Common myeloid progenitor, CD34-positive (primary cell): ENCODE results near the gene SMAD2. TPM values are rescaled to one million over a fixed set of nuclear protein-coding genes. Genes with fewer than 3 reads are reported as not detected.

Experiments
- CTCF ChIA-PET: fragments of 350-600 bp; sonication (Branson Sonifier 250); formaldehyde crosslinking; loops from one replicate; lab custom pipeline; 2021; ENCODE audit warnings: antibody characterized with exemption; lab: Charles Lee
- POLR2A ChIA-PET: fragments of 350-600 bp; sonication (Branson Sonifier 250); formaldehyde crosslinking; loops from one replicate; lab custom pipeline; 2021; ENCODE audit warnings: antibody characterized with exemption; lab: Charles Lee
- DNase-seq, 3 donors: peaks; one replicate each; pipeline versions ENCODE4 v3.0.0 to v3.0.0-alpha.2; 2013
- H3K27ac ChIP-seq, 2 experiments: 1 replicate in 1 of 2; 2 replicates in 1 of 2; pipeline ENCODE4 v1.7.0; 2013; ENCODE audit warnings: inconsistent platforms in 2 of 2, low read length in 2 of 2, mild to moderate bottlenecking in 2 of 2, low read depth in 1 of 2, moderate library complexity in 1 of 2; ENCODE audit not compliant: severe bottlenecking in 2 of 2, insufficient read depth in 1 of 2, poor library complexity in 1 of 2
- H3K27me3 ChIP-seq, 5 experiments: replicated peaks in 2 of 5; 1 replicate in 3 of 5; 2 replicates in 2 of 5; pipeline versions ENCODE4 v1.6.1 to v1.7.0; 2013; ENCODE audit warnings: low read length in 4 of 5, mild to moderate bottlenecking in 2 of 5, moderate library complexity in 2 of 5, inconsistent platforms in 1 of 5; ENCODE audit not compliant: insufficient read depth in 5 of 5, control insufficient read depth in 4 of 5
- H3K36me3 ChIP-seq, 4 experiments: 1 replicate in 2 of 4; 2 replicates in 2 of 4; pipeline versions ENCODE4 v1.6.1 to v1.7.0; 2013; ENCODE audit warnings: low read length in 3 of 4, control low read depth in 1 of 4, mild to moderate bottlenecking in 1 of 4; ENCODE audit not compliant: control insufficient read depth in 4 of 4, insufficient read depth in 4 of 4
- H3K4me1 ChIP-seq, 4 experiments: 1 replicate in 3 of 4; 2 replicates in 1 of 4; pipeline versions ENCODE4 v1.6.1 to v1.7.1; 2013; ENCODE audit warnings: low read length in 3 of 4, mild to moderate bottlenecking in 3 of 4, control low read depth in 1 of 4, inconsistent platforms in 1 of 4, moderate library complexity in 1 of 4; ENCODE audit not compliant: control insufficient read depth in 4 of 4, insufficient read depth in 4 of 4; ENCODE audit errors: control extremely low read depth in 1 of 4
- H3K4me3 ChIP-seq, 7 experiments: 1 replicate in 4 of 7; 2 replicates in 3 of 7; pipeline versions ENCODE4 v1.5.1 to v1.7.0; 2013; ENCODE audit warnings: mild to moderate bottlenecking in 7 of 7, low read length in 6 of 7, moderate library complexity in 6 of 7, inconsistent platforms in 2 of 7, low read depth in 2 of 7, control low read depth in 1 of 7; ENCODE audit not compliant: insufficient read depth in 4 of 7, control insufficient read depth in 1 of 7; ENCODE audit errors: extremely low read depth in 1 of 7
- H3K9me3 ChIP-seq, 5 experiments: 1 replicate in 4 of 5; 2 replicates in 1 of 5; pipeline versions ENCODE4 v1.6.1 to v1.7.1; 2013; ENCODE audit warnings: low read length in 4 of 5, mild to moderate bottlenecking in 2 of 5, inconsistent platforms in 1 of 5, low read depth in 1 of 5, moderate library complexity in 1 of 5; ENCODE audit not compliant: control insufficient read depth in 4 of 5, insufficient read depth in 2 of 5; ENCODE audit errors: control extremely low read depth in 1 of 5
- WGBS: methylation state at CpG from one replicate; pipeline ENCODE4 v1.1.5; 2013; ENCODE audit not compliant: insufficient coverage; 5-methylcytosine and 5-hydroxymethylcytosine counted together
- polyA plus RNA-seq: library from polyadenylated mRNA; unstranded; fragments of 120-200 nt; gene quantifications from one replicate; pipeline ENCODE4 v1.2.1, GENCODE V29; 2013

SMAD2 gene
- 61.1 TPM for polyA plus RNA-seq

DNA sequence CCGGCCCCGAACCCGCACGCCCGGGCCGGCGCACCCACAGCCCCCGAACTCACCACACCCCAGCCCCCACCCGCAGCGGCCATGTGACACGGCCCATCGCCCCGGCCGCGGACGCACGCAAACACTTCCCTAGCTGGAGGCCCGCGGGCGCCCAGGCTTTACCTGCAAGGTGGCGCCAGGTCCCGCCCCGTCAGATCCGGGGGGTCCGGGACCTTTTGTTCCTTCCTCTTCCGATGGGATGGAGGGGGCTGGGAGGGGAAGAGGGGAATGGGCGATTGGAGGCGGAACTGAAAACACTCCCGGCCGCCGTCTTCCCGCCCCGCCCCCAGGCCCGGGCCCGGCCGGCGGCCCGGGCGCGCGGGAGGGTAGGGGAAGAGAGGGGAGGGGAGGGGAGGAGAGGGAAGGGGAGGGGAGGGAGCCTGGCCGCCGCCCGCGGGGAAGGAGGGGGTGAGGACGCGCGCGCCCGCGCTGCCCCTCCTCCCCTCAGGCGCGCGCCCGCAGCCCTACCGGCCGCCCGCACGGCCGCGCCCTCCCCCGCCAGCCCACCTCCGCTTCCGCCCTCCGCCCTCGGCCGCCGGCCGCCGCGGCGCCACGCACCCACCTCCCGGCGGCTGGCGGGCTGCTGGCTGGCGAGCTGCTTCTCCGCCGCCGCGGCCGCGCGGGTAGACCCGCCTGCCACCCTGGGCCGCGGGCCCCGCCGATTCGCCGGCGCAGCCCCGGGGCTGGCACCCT lies at the start of gene SMAD2:
Gene SMAD2, minus strand, starts transcription at position 461 of the 732 bp plus-strand sequence. CDS start 33,903 bp downstream, outside the sequence.
- DNase-seq = peak; percentile 70 to 87 (median 80)
- POLR2A ChIA-PET = no interaction called here

DNA sequence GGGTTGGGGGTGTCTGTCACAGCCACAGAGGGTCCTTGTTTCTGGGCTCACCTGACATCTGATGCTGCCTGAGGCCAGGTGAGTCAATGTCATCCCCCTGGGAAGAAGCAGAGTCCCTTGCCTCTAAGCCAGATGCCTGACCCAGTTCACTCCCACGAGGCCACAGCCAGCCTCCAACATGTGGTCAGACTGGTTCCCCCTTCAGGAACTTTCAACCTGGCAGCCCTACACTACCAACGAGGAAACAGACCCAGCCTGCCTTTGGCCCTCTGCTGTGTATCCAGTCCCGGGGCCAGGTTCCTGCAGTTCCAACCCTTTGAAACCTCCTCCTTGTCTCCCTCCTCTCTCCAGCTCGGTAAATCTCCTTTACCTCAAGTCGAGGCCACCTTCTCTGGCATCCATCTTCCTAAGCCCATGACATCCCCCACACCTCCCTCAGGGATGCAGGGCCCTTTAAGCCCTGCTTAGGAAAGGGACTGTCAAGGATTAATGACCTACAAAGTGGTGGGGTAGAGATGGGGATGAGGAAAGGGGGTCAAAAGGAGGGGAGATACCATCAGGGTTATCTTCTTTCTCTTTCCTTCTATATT lies 49.2 kb upstream of the SMAD2 start:
- 60% methylated on average over 3 of the region's 5 CpGs for WGBS
- DNase-seq = no peak
- Histone ChIP-seq H3K27me3 (no peaks in the 10 kb centered on the region), H3K27ac (no peak overlapping the region), H3K36me3 (no peaks in the 10 kb centered on the region), H3K4me3 (no peak overlapping the region), H3K9me3 (peaks cover 0 to 5% (median 0%) of the 10 kb centered on the region in 5 experiments), H3K4me1 (peaks cover 0 to 9% (median 0%) of the 10 kb centered on the region in 4 experiments)
- CTCF ChIA-PET = no interaction called here
- POLR2A ChIA-PET = no interaction called here

More for the DNA sequence above, at the start of gene SMAD2:
- Histone ChIP-seq H3K4me1 (peaks cover 7 to 64% (median 31%) of the 10 kb centered on the region in 4 experiments), H3K36me3 (no peaks in the 10 kb centered on the region), H3K27ac (peak within 1 kb of the TSS; percentile 71 to 88), H3K27me3 (no peaks in the 10 kb centered on the region), H3K9me3 (no peaks in the 10 kb centered on the region), H3K4me3 (peak within 1 kb of the TSS; percentile 80 to 94 (median 89))
- WGBS = under 1% methylated on average over 62 of the region's 93 CpGs
- CTCF ChIA-PET = interaction anchor here (0.6 kb wide), 1 partner anchor 76 kb away, joined by 4 read pairs; no protein-coding TSS in a partner anchor

DNA sequence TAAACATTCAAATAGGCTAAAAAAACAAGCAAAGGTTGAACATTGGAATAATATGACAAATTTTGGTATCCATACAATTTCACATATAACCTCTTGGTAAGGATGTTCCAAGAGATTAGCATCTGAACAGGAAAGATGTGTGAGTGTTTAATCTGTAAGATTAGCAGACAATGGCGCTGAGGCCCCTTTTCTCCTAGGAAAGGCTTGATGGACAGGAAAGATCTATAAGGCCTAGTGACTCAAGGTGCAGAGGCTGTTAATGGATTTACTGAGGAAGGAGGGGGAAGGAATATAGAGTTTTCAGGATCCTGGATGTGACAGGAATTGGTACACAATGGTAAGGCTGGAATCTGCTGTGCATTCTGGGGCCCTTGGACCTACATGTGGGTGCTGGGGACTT lies 48.1 kb upstream of the SMAD2 start:
- Histone ChIP-seq H3K4me1 (peaks cover 0 to 9% (median 0%) of the 10 kb centered on the region in 4 experiments), H3K27me3 (peaks cover 0 to 1% (median 0%) of the 10 kb centered on the region in 5 experiments), H3K4me3 (no peak overlapping the region), H3K36me3 (no peaks in the 10 kb centered on the region), H3K27ac (no peak overlapping the region), H3K9me3 (peaks cover 0 to 5% (median 0%) of the 10 kb centered on the region in 5 experiments)
- no peak for DNase-seq
- 88% methylated on average over 1 of the region's 1 CpG for WGBS
- POLR2A ChIA-PET = no interaction called here
- CTCF ChIA-PET = interaction anchor here (1.2 kb wide), 1 partner anchor 9 kb away, joined by 3 read pairs; no protein-coding TSS in a partner anchor

DNA sequence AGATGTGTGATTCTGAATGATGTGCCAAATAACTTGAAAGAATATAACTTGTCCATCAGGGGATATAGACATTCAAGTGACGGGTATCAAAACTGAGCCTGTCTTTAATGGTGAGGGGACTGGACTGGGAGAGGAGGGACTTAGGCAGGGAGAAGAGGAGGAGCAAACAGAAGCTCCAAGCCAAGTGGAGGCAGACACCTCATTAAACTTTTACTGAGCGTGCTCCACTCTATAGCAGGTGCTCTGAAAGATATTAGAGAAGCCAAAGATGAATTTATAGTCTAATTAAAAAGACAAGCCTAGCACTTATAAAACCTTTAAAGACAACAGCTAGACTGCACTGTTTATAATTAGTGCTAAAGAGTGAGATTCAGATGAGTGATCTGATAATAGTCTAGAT lies 47.7 kb upstream of the SMAD2 start:
- no peak for DNase-seq
- ChIA-PET POLR2A (no interaction called here), CTCF (interaction anchor here (1.2 kb wide), 1 partner anchor 8 kb away, joined by 3 read pairs; no protein-coding TSS in a partner anchor)
- H3K4me1 ChIP-seq = peaks cover 0 to 9% (median 0%) of the 10 kb centered on the region in 4 experiments
- no peak overlapping the region for H3K27ac ChIP-seq
- no peaks in the 10 kb centered on the region for H3K36me3 ChIP-seq
- 100% methylated on average over 1 of the region's 2 CpGs for WGBS
- no peak overlapping the region for H3K4me3 ChIP-seq
- H3K9me3 ChIP-seq = peaks cover 0 to 5% (median 0%) of the 10 kb centered on the region in 5 experiments
- H3K27me3 ChIP-seq = peaks cover 0 to 3% (median 0%) of the 10 kb centered on the region in 5 experiments

DNA sequence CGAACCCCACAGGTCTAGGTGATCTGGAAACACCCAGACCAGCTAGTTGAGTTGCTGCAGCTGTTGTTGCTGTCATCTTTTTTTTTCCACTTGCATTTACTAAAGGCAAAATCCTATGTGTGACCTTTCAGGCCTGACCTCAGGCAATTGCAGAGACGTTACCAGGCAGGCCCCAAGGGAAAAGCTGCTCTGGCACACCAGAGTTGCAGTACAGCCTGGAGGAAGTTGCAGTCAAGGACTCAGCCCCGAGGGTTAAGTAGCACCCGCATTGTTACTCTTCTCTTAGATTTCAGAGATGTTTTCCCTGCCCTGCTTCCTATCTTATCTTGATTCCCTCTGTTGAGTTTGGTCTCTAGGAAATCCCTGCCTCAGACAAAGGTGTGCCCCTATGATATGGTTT lies 45.2 kb upstream of the SMAD2 start:
- POLR2A ChIA-PET = no interaction called here
- Histone ChIP-seq H3K27ac (no peak overlapping the region), H3K36me3 (no peaks in the 10 kb centered on the region), H3K4me3 (no peak overlapping the region), H3K4me1 (peaks cover 0 to 18% (median 5%) of the 10 kb centered on the region in 4 experiments), H3K27me3 (peaks cover 0 to 3% (median 0%) of the 10 kb centered on the region in 5 experiments), H3K9me3 (peaks cover 0 to 5% (median 0%) of the 10 kb centered on the region in 5 experiments)
- WGBS = 83% methylated on average over 3 of the region's 4 CpGs
- no peak for DNase-seq
- CTCF ChIA-PET = no interaction called here

DNA sequence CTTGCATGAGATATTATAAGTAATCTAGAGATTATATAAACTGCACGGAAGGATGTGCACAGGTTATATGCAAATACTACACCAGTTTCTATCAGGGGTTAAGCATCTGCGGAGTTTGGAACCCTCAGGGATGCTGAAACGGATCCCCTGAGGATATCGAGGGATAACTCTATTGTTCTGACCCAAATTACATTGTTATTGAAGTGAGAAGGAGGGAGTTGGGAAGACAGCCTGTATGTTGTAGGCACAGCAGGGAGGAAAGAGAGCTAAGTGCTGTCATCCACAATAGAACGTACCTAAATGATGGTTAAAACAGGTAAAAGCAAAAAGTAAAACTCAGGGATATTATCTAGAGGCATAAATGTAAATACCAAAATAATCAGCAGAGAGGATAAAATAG lies 44.6 kb upstream of the SMAD2 start:
- Histone ChIP-seq H3K9me3 (peaks cover 0 to 5% (median 0%) of the 10 kb centered on the region in 5 experiments), H3K4me3 (no peak overlapping the region), H3K27me3 (peaks cover 0 to 3% (median 0%) of the 10 kb centered on the region in 5 experiments), H3K4me1 (peaks cover 0 to 24% (median 11%) of the 10 kb centered on the region in 4 experiments), H3K27ac (no peak overlapping the region), H3K36me3 (no peaks in the 10 kb centered on the region)
- CTCF ChIA-PET = no interaction called here
- POLR2A ChIA-PET = no interaction called here
- DNase-seq = no peak
- WGBS = 100% methylated on average over 3 of the region's 5 CpGs
